ENCODE measurements around the gene LIN52.

LIN52 gene

GRCh38 chr14:74049876-74050495, 34.8 kb upstream of the LIN52 start:
- H3K4me3 ChIP-seq (ENCODE audit: low read depth, low read length), result no peak overlapping the region
- TF ChIP-seq, protein P1, sequence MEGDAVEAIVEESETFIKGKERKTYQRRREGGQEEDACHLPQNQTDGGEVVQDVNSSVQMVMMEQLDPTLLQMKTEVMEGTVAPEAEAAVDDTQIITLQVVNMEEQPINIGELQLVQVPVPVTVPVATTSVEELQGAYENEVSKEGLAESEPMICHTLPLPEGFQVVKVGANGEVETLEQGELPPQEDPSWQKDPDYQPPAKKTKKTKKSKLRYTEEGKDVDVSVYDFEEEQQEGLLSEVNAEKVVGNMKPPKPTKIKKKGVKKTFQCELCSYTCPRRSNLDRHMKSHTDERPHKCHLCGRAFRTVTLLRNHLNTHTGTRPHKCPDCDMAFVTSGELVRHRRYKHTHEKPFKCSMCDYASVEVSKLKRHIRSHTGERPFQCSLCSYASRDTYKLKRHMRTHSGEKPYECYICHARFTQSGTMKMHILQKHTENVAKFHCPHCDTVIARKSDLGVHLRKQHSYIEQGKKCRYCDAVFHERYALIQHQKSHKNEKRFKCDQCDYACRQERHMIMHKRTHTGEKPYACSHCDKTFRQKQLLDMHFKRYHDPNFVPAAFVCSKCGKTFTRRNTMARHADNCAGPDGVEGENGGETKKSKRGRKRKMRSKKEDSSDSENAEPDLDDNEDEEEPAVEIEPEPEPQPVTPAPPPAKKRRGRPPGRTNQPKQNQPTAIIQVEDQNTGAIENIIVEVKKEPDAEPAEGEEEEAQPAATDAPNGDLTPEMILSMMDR (IDR thresholded peaks at IDR 0.05; ENCODE audit: control insufficient read depth, extremely low read depth, insufficient read depth), result no peak
- DNase-seq (ENCODE audit: low read depth), result no peak

- H3K4me3 ChIP-seq (ENCODE audit: low read depth, low read length), result no peak overlapping the region
- TF ChIP-seq, protein P1 (IDR thresholded peaks at IDR 0.05; ENCODE audit: control insufficient read depth, extremely low read depth, insufficient read depth), result no peak
- DNase-seq (ENCODE audit: low read depth), result peak; percentile 52
These were observed 22.0 kb upstream of the LIN52 start for GRCh38 chr14:74062809-74063150.

- H3K4me3 ChIP-seq (ENCODE audit: low read depth, low read length), result no peak overlapping the region
- no peak for DNase-seq (ENCODE audit: low read depth)
- TF ChIP-seq, protein P1 (IDR thresholded peaks at IDR 0.05; ENCODE audit: control insufficient read depth, extremely low read depth, insufficient read depth), result no peak
These were observed 20.3 kb upstream of the LIN52 start for GRCh38 chr14:74064426-74064825.

DNA sequence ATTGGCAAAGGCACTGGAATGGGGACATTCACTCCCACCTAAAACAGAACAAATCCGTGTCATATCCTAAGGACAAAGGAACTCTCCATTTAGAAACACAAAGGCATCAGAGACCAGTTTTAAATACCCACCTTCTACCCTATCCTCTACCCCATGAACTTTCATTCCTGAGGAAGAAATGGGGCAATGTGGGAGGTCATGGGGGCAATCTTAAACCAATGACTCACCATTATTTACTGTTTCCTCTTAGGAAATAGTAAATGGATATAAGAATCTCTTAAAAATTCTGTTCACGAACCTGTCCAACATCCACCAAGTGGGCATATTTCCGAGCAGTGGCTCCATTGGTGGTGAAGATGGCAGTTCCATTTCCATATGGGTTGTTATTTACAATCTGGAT, 19.9 kb upstream of the LIN52 start:
- no peak overlapping the region for H3K4me3 ChIP-seq (ENCODE audit: low read depth, low read length)
- TF ChIP-seq, protein P1 (IDR thresholded peaks at IDR 0.05; ENCODE audit: control insufficient read depth, extremely low read depth, insufficient read depth), result no peak
- no peak for DNase-seq (ENCODE audit: low read depth)

DNA sequence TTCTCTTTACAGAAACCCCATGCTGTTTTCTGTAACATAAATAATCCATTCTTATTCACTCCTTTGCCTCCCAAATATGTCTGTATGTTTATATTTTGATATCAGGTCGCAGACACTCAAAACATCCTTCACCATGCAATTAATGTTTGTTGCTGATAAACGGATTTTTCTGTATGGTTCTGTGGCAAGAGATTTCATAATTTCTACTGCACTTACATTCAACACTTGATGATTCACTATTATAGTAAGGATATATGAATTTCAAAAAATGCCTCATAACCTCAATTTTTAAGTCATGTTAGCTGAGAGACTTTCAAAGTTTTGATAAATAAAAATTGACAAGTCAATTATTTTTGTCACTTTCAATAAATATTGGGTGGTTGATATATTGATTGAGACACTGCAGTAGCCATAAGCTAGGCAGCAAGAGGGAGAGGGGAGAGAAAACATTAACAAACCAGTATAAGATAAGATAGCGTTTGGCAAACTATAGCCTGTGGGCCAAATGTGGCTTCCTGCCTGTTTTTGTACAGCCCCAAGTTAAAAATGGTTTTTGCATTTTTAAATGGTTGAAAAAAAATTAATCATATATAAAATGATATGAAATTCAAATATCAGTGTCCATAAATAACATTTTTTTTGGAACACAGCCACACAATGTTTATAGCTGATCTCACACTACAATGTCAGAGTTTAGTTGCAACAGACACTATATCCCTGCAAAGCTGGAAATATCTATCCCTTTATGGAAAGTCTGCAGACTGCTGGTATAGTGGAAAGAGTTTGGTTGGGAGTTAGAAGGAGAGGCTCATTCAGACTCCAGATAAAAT, 18.8 kb upstream of the LIN52 start:
- H3K4me3 ChIP-seq (ENCODE audit: low read depth, low read length), result no peak overlapping the region
- no peak for DNase-seq (ENCODE audit: low read depth)

GRCh38 chr14:74077401-74077800, 7.4 kb upstream of the LIN52 start:
- no peak for DNase-seq (ENCODE audit: low read depth)
- H3K4me3 ChIP-seq (ENCODE audit: low read depth, low read length), result no peak overlapping the region
- TF ChIP-seq, protein P1 (IDR thresholded peaks at IDR 0.05; ENCODE audit: control insufficient read depth, extremely low read depth, insufficient read depth), result no peak

More for the DNA sequence above, 18.8 kb upstream of the LIN52 start:
- TF ChIP-seq, protein P1 (IDR thresholded peaks at IDR 0.05; ENCODE audit: control insufficient read depth, extremely low read depth, insufficient read depth), result no peak
